NCI-H2196 (cell line): ENCODE measurements around the gene GKN2.

Experiments
- DNase-seq: peaks from one replicate; lab custom pipeline; 2025; ENCODE audit not compliant: unreplicated experiment; lab: John Stamatoyannopoulos, UW

Gene GKN2, protein sequence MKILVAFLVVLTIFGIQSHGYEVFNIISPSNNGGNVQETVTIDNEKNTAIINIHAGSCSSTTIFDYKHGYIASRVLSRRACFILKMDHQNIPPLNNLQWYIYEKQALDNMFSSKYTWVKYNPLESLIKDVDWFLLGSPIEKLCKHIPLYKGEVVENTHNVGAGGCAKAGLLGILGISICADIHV

GRCh38 chr2:68952887-68953521, at the start of gene GKN2:
TSS of gene GKN2 (minus strand) at chr2:68952893. CDS start at chr2:68952861, 32 bp downstream.
- DNase-seq, result no peak

DNA sequence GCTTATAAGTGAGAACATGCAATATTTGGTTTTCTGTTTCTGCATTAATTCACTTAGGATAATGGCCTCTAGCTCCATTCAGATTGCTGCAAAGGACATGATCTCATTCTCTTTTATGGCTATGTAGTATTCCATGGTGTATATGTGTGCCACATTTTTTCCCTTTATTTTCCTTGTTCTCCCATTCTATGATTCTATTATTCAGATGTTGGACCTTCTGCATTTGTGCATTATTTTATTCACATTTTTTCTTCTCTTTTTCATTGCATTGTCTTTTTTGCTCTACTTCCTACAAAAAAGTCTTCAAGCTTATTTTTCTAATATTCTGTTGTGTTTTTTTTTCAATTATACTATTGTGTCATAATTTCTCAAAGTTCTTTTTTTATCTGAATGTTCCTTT, 49.2 kb upstream of the GKN2 start:
- DNase-seq, result no peak

DNA sequence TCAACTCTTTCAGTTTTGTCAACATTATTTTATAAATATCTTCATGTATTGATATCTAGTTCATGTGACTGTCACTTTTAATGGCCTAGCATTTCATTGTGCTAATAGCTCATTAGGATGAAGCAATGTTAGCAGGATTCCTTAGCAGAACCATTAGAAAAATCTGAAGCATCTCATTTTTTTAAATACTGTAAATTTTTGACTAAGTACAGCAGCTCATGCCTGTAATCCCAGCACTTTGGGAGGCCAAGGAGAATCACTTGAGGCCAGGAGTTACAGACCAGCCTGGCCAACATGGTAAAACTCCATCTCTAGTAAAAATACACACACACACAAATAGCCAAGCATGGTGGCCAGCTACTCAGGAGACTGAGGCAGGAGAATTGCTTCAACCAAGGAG, 44.7 kb upstream of the GKN2 start:
- no peak for DNase-seq

DNA sequence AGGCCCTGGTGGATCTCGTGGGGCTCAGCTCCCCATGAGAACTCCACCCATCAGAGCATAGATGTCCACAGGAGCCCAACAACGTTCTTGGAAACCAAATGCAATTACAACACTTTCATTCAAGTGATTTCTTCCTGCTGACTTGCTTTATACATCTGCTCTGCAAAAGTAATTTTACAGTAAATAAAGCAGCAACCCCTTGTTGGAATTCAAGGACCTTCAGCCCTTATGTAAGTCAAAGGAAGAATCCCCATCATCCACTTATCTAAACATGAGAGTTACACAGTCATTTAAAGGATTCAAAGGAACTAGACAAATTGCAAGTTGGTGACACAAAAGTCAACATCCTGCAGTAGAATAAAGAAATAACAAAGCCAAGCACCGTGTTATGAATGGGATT, 43.2 kb upstream of the GKN2 start:
- no peak for DNase-seq

DNA sequence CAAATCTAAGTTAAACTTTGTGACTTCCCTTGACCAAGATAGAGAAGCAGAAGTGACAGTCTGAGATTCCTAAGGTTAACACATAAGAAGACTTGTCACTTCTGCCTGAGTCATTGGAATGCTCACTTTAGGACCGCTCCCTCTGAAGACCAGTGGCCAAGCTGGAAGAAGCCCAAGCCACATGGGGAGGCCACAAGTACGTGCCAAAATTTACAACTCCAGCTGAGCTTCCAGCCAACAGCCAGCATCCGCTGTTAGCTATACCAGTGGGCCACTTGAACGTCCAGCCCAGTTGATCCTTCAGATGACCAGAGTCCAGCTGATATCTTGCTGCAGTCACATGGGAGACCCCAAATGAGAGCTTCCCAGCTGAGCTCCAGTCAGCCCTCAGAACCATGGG, 42.2 kb upstream of the GKN2 start:
- no peak for DNase-seq

GRCh38 chr2:68993660-68994059, 41.0 kb upstream of the GKN2 start:
- no peak for DNase-seq

DNA sequence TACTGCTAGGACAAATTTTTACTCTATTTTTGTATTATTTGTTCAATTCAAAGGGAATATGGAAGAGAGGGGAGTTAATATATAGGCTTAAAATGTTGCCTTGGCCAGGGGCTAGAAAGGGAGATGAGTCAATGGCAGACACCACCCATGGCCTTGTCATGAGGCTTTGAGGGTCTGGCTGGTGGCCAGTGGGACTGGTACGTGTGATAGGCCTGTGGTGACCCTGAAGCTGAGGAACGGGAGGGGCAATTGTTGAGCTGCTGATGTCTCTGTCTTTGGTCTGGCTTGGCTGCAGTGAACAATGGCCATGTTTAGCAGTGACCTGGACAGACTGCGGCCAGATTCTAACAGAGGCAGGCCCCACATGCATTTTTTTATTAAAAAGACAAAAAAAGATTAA, 40.2 kb upstream of the GKN2 start:
- no peak for DNase-seq

- no peak for DNase-seq
Observed at GRCh38 chr2:68992341-68992740, 39.6 kb upstream of the GKN2 start.

DNA sequence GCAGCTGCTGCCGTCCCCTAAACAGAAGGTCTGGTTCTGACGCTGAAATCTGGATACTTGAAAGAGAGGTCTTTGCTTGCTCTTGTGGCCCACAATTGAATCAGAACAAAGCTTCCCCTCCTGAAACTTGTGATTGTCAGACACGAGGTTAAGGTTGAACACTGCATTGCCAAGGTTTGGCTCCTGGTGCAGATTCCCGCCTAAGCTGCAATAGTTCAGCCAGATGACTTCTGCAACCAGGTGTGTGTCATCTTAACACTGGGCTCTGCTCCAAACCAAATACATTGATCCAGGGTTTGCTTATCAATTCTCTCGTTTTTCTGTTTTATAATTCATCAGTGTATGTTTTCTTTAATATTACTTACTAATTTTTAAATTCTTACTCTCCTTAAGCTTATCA, 36.3 kb upstream of the GKN2 start:
- no peak for DNase-seq

DNA sequence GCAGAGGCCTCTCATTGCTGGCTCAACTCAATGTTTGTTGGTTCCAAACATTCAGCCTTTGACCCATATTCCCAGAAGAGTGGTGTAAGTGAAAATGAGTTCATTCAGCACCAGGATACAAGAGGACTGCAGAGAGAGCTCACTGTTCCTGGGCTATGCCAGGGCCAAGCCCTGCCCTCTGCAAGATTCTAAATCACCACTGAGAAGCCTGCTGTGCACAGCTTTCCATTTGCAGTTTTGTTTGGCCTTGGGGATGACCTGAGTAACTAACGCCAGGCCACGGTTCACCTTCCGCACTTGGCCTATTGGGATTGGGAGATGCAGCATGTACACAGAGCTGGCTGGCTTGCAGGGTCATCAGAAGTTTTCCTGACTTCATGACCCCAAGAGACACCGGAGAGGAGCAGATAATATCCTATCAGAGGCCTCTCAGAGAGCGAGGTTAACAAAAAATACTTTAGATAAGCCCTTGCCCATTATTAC, 34.4 kb upstream of the GKN2 start:
- no peak for DNase-seq

DNA sequence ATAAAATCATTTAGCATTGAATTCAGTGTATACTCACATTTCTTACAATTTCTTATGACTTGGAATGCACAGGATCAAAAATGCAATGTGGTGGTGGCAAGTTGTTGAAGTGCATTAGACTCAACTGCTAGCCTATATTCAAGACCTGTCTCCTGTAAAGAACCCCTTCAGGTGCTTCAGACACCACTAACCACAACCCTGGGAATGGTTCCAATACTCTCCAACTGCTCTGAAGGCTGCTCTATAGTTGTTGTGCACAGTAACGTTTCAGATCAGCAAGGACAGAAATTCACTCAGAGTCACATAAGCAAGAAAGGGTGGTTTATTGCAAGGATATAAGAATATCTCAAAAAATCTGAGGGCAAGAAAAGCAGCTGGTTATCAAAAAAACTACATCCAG, 28.3 kb upstream of the GKN2 start:
- DNase-seq, result peak; percentile 3

DNA sequence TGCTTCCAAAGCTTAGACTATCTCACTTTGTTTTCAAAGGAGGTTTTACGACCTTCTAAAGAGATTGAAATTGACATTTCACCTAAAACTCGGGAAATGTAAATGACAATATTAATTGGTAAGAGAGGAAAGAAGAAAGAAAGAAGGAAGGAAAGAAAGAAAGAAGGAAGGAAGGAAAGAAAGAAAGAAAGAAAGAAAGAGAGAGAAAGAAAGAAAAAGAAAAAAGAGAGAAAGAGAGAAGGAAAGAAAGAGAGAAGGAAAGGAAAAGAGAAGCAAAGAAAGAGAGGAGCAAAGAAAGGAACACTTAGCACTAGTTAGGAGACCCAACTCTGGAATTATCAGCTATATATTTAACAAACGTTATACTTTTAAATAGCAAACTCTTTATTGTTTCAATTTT, 25.4 kb upstream of the GKN2 start:
- DNase-seq, result no peak

DNA sequence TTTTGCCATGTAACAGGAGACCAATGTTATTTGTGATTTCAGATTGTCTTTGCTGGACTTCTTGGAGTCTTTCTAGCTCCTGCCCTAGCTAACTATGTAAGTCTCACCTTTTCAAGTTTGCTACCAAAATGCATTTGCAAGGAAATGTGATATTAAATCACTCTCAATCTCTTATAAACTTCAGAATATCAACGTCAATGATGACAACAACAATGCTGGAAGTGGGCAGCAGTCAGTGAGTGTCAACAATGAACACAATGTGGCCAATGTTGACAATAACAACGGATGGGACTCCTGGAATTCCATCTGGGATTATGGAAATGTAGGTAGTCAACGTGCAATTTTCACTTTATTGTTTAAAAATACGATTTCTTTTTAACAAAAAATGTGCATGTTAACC, 24.8 kb upstream of the GKN2 start:
- no peak for DNase-seq

DNA sequence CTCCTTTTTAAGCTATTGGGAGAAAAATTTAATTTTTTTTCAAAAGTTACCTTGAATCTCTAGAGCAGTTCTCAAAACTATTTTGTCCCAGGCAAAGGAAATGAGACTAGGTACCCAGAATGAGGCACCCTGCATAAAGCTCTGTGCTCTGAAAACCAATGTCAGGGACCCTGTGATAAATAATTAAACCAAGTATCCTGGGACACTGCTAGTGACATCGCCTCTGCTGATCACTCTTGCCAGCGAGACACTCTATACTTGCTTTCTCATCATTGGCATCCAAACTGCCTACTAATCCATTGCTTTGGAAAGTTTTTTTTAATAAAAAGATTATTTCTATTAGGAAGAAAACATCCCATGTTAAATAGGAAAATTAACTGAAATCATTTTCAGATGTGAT, 23.2 kb upstream of the GKN2 start:
- no peak for DNase-seq

DNA sequence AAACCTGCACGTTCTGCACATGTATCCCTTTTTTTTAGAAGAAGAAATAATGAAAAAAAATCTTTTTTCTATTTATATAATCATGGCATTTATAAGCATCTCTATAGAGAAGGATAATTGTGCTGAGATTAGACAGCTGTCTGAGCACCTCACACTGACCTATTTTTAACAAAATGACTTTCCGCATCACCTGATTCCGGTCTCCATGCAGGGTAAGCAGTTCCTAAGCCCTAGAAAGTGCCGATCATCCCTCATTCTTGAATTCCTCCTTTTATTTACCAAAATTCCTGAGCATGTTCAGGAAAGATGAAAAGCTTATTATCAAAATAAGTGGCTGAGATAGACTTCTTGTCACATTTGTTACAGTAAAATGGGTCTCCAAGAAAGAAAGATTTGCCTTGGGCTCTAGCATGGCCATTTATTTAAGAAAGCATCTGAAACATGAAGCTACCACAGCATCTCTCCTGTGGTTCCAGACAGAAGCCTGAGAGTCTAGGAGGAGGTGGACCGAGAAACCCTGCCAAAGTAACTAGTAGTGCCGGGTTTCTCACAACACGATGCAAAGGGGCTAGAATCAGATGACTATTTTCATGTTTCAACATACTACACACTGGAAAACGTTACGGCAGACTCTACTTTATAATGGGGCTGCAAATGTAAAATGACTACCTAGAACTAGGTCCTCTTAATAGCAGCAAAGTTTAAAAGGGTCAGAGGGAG, 22.4 kb upstream of the GKN2 start:
- no peak for DNase-seq

- DNase-seq, result no peak
Observed at GRCh38 chr2:68974251-68974650, 21.6 kb upstream of the GKN2 start, which contains the start of gene GKN1. TSS of gene GKN1 (plus strand) at chr2:68974636. CDS start at chr2:68974678, 42 bp downstream.

GRCh38 chr2:68971591-68972231, 19.0 kb upstream of the GKN2 start:
- no peak for DNase-seq

DNA sequence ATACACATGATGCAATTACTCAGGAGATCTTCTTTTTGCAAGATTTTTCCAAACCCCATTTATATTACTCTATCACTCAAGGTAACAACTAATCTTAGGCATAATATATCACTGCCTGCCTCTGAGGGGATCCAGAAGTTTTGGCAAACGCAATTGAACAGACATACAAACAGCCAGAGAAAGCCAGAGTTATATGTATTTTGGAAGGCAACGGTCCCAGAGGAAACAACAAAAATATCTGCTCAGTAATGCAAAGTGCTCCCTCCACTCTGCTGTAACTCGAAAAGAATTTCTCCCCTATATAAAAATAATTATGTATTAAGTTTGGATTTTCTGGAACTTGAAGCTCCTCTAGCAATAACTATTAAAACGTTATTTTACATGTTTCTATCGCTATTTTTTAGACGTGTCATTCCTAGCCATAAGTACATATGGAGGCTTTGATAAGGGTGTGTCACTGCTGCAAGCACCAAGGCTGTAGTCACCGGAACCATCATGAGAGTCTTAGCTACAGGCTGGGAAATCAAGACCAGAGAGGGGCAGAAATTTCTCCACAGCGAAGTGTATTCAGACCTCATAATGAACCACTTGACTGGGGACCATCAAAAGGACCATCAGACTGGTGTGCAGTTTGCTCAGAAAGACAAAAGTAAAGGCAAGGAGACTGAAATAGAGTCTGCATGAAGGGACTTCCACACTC, 18.0 kb upstream of the GKN2 start:
- no peak for DNase-seq

DNA sequence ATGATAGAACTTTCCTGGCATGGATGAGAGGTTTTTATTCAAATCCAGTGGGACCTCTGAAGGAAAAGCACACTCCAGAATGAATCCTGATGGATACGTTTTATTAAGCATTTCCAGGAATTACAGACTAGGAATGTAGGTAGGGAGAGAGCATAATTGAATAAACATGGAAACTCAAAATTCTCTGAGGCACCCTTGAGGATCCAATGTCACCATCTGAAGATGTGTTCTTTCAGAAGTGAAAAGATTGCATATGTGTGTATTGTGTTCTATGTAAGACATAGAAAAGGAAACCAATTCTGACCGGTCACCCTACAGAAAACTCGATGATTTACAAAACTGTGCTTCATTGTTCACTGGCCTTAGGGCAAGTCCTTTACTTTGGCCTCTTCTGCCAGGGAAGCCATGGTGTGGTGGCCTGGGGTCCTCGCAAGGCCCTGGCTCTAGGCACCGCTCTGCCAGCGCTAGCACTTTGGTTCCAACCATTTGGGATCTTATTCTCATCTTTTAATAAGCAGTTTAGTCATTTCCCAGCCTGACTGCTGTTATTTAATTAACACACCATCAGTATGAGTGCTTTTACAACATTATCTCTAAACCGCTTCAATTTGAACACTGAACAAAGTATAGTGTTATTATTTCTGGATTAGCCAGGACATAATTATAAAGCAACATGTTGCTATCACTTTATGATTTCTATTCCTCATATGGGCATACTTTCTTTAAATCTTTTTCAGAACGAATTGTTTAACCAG, 17.2 kb upstream of the GKN2 start:
- DNase-seq, result no peak

DNA sequence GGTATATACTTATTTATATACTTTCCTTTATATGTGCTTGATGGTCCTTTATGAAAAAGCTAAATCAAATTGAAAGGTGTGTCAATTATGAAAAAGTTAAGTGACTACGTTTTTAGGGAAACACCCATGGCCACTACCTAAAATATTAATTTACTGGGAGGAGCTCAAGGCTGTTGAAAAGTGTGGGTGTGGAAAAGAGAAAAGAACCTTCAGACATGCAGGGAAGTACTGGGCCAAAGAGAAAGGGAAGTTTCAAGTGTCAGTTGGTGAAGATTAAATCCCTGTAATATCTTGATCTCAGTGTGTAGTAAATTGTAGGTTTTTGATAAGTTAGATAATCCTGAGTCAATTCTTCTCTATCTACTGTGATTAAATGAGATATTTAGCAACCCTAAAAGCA, 15.5 kb upstream of the GKN2 start:
- no peak for DNase-seq

- DNase-seq, result no peak
Observed at GRCh38 chr2:68964282-68964681, 11.6 kb upstream of the GKN2 start.
